GM23338 (cell line): Measurements from ENCODE around the gene SLC26A1. TPM values are rescaled to one million over a fixed set of nuclear protein-coding genes. Genes with fewer than 3 reads are reported as not detected.

ENCODE experiments used
- ATAC-seq: fragments of 200-7000 bp; cut with Tn5 transposase; 3 replicates; pipeline ENCODE4 v1.9.1; 2020
- DNase-seq: peaks from one replicate; pipeline ENCODE4 v3.0.0-alpha.2; 2015; ENCODE audit warnings: low spot score
- H2AFZ ChIP-seq: fragments of 200-600 bp; sonication (generic); 2 replicates; pipeline ENCODE4 v1.8.0; 2016; ENCODE audit warnings: antibody characterized with exemption, mild to moderate bottlenecking, moderate library complexity
- H3F3A ChIP-seq: fragments of 200-600 bp; sonication (generic); replicated peaks from 2 replicates; pipeline ENCODE4 v1.8.0; 2017; ENCODE audit warnings: antibody characterized with exemption, mixed run types, low read depth
- H3K27ac ChIP-seq: fragments of 200-600 bp; sonication (generic); 2 replicates; pipeline ENCODE4 v1.6.1; 2016; ENCODE audit warnings: low read depth
- H3K27me3 ChIP-seq: fragments of 200-600 bp; sonication (generic); 2 replicates; pipeline ENCODE4 v1.8.0; 2016; ENCODE audit warnings: mild to moderate bottlenecking, mixed run types, moderate library complexity; ENCODE audit not compliant: insufficient read depth
- H3K36me3 ChIP-seq: fragments of 200-600 bp; sonication (generic); 2 replicates; pipeline ENCODE4 v1.8.0; 2016; ENCODE audit warnings: mild to moderate bottlenecking; ENCODE audit not compliant: insufficient read depth
- H3K4me1 ChIP-seq: fragments of 200-600 bp; sonication (generic); 2 replicates; pipeline ENCODE4 v1.8.0; 2016; ENCODE audit warnings: mild to moderate bottlenecking, moderate library complexity; ENCODE audit not compliant: insufficient read depth
- H3K4me2 ChIP-seq: fragments of 200-600 bp; sonication (generic); 2 replicates; pipeline ENCODE4 v1.7.1; 2017; ENCODE audit warnings: mixed run types
- H3K4me3 ChIP-seq: fragments of 200-600 bp; sonication (generic); 2 replicates; pipeline ENCODE4 v1.6.1; 2016; ENCODE audit warnings: mixed run types
- H3K79me2 ChIP-seq: fragments of 200-600 bp; sonication (generic); replicated peaks from 2 replicates; pipeline ENCODE4 v1.8.0; 2017; ENCODE audit warnings: mild to moderate bottlenecking; ENCODE audit not compliant: insufficient read depth
- H3K9me2 ChIP-seq: fragments of 200-600 bp; sonication (generic); 2 replicates; pipeline ENCODE4 v1.8.0; 2017; ENCODE audit not compliant: insufficient read depth
- H4K20me1 ChIP-seq: fragments of 200-600 bp; sonication (generic); replicated peaks from 2 replicates; pipeline ENCODE4 v1.8.0; 2017; ENCODE audit warnings: mild to moderate bottlenecking; ENCODE audit not compliant: insufficient read depth
- H3K27ac Mint-ChIP-seq: 2 replicates; pipeline ENCODE4 v1.8.0; 2020; ENCODE audit warnings: inconsistent platforms, mild to moderate bottlenecking, moderate library complexity, mixed read lengths
- H3K27me3 Mint-ChIP-seq: 3 replicates; pipeline ENCODE4 v1.8.0; 2022; ENCODE audit warnings: low read depth, mild to moderate bottlenecking, moderate library complexity, mixed read lengths, inconsistent platforms; ENCODE audit not compliant: insufficient read depth, poor library complexity
- H3K36me3 Mint-ChIP-seq: 3 replicates; pipeline ENCODE4 v1.8.0; 2021; ENCODE audit warnings: low read depth, mild to moderate bottlenecking, inconsistent platforms, moderate library complexity, mixed read lengths
- H3K4me1 Mint-ChIP-seq: 3 replicates; pipeline ENCODE4 v1.8.0; 2020; ENCODE audit warnings: mild to moderate bottlenecking, inconsistent platforms, mixed read lengths
- H3K4me3 Mint-ChIP-seq: 3 replicates; pipeline ENCODE4 v1.8.0; 2021; ENCODE audit warnings: moderate library complexity, mild to moderate bottlenecking, inconsistent platforms, mixed read lengths
- H3K9me3 Mint-ChIP-seq: 3 replicates; pipeline ENCODE4 v1.8.0; 2020; ENCODE audit warnings: moderate library complexity, mild to moderate bottlenecking, inconsistent platforms, mixed read lengths
- CREB1 ChIP-seq: fragments of 250-450 bp; sonication (Bioruptor Pico); IDR thresholded peaks from 2 replicates; pipeline ENCODE4 v1.5.0; 2020; ENCODE audit warnings: low read depth, mild to moderate bottlenecking, moderate library complexity
- EZH2 ChIP-seq: fragments of 200-600 bp; sonication (generic); IDR thresholded peaks from one replicate; pipeline ENCODE4 v1.8.0; 2017; ENCODE audit warnings: antibody characterized with exemption, mild to moderate bottlenecking, low read depth; ENCODE audit not compliant: unreplicated experiment
- EZH2phosphoT487 ChIP-seq: fragments of 200-600 bp; sonication (generic); IDR thresholded peaks from one replicate; pipeline ENCODE4 v1.8.1; 2018; ENCODE audit warnings: antibody characterized with exemption; ENCODE audit not compliant: unreplicated experiment
- JUNB ChIP-seq: IDR thresholded peaks from one replicate; pipeline ENCODE4 v1.6.1; 2016; ENCODE audit warnings: antibody characterized with exemption; ENCODE audit not compliant: unreplicated experiment
- NANOG ChIP-seq: IDR thresholded peaks from 2 replicates; pipeline ENCODE4 v1.6.1; 2016; ENCODE audit warnings: antibody characterized with exemption, borderline replicate concordance
- POLR2AphosphoS5 ChIP-seq: IDR thresholded peaks from 2 replicates; pipeline ENCODE4 v1.6.1; 2016; ENCODE audit warnings: antibody characterized with exemption, low read depth
- STAT1 ChIP-seq: IDR thresholded peaks from one replicate; pipeline ENCODE4 v1.6.1; 2016; ENCODE audit warnings: antibody characterized with exemption; ENCODE audit not compliant: unreplicated experiment
- ZNF114 ChIP-seq: fragments of 250-450 bp; sonication (Bioruptor Pico); IDR thresholded peaks from 2 replicates; pipeline ENCODE4 v1.5.0; 2020; ENCODE audit warnings: mild to moderate bottlenecking, moderate library complexity
- ZNF331 ChIP-seq: fragments of 250-450 bp; sonication (Bioruptor Pico); IDR thresholded peaks from 2 replicates; pipeline ENCODE4 v1.5.0; 2020; ENCODE audit warnings: low read depth, mild to moderate bottlenecking, moderate library complexity
- polyA plus RNA-seq: library from polyadenylated mRNA; unstranded; fragments of >200 nt; fragmentation: Nextera tagmentation; extraction: Ambion mirVana; gene quantifications from 2 replicates; pipeline ENCODE4 v1.2.1, GENCODE V29; 2016
- total RNA-seq: library from RNA; depleted of rRNA; stranded (reverse); fragments of >200 nt; shearing (Covaris generic); gene quantifications from 2 replicates; pipeline ENCODE4 v1.2.3, GENCODE V29; 2014
- TF ChIP-seq, protein P1 (sequence below): IDR thresholded peaks from 2 replicates; pipeline ENCODE4 v1.6.1; 2016; ENCODE audit warnings: antibody characterized with exemption
- TF ChIP-seq, protein P2 (sequence below), 2 experiments: fragments of 200-600 bp in 1 of 2; sonication (generic) in 1 of 2; conservative IDR thresholded peaks; 2 replicates each; pipeline versions ENCODE4 v1.5.1 to v1.6.1; 2016 to 2017; ENCODE audit warnings: antibody characterized with exemption in 2 of 2, low read depth in 2 of 2, mild to moderate bottlenecking in 2 of 2, moderate library complexity in 1 of 2
- TF ChIP-seq, protein P3 (sequence below): IDR thresholded peaks from one replicate; pipeline ENCODE4 v1.6.1; 2018; ENCODE audit warnings: antibody characterized with exemption; ENCODE audit not compliant: unreplicated experiment
- TF ChIP-seq, protein P4 (sequence below): fragments of 250-450 bp; sonication (Bioruptor Pico); IDR thresholded peaks from 2 replicates; pipeline ENCODE4 v1.5.0; 2020; ENCODE audit warnings: mild to moderate bottlenecking, moderate library complexity

Gene SLC26A1
- total and polyA plus RNA-seq, 2 experiments from 2014 or later: 0.10 to 0.27 TPM

DNA sequence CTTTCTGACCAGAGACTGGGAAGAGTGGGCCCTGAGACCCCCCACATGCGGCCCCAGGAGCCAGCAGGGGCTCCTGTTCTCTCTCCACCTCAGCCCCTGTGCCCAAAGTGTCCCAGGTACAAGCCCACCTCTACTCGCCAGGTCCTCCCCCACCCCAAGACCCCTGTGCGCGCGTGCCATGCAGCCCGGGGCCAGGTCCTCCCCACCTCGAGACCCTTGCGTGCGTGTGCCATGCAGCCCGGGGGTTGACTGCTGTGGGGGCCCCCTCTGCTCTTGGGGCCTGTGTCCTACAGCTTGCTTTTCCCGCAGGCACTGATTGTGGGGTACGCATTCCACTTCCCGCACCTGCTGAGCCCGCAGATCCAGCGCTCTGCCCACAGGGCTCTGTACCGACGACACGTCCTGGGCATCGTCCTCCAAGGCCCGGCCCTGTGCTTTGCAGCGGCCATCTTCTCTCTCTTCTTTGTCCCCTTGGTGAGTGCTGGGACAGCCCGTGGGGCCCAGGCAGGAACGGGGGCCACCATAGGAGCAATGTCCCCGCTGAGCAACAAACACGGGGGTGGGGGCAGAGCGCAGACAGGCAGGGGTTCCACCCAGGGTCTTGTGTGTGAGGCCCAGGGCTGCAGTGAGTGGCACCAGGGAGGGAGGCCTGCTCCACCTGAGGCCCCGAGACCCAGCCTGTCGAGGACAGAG lies 40.2 kb downstream of the SLC26A1 start:
- H3K4me1 ChIP-seq: no peaks in the 10 kb centered on the region
- H3K27me3 Mint-ChIP-seq: peaks cover 5% of the 10 kb centered on the region
- H3K27ac Mint-ChIP-seq: no peak overlapping the region
- ATAC-seq (no peak), DNase-seq (no peak)
- H3K27ac ChIP-seq: no peak overlapping the region
- H3K9me2 ChIP-seq: no peaks in the 10 kb centered on the region
- no peaks in the 10 kb centered on the region for H3K36me3 ChIP-seq
- no peaks in the 10 kb centered on the region; the same call in 1 of the 2 replicates for H4K20me1 ChIP-seq
- no peaks in the 10 kb centered on the region for H3K79me2 ChIP-seq
- H2AFZ ChIP-seq: no peak overlapping the region
- no peaks in the 10 kb centered on the region; the same call in 2 of the 3 replicates for H3K36me3 Mint-ChIP-seq
- no peak overlapping the region for H3K4me2 ChIP-seq
- no peaks in the 10 kb centered on the region for H3K9me3 Mint-ChIP-seq
- TF ChIP-seq EZH2phosphoT487 (no peak), JUNB (no peak), ZNF331 (CRISPR knock-in tag) (no peak), POLR2AphosphoS5 (no peak), ZNF114 (CRISPR knock-in tag) (no peak), CREB1 (CRISPR knock-in tag) (no peak), EZH2 (no peak), STAT1 (no peak), NANOG (no peak)
- TF ChIP-seq, protein P1, sequence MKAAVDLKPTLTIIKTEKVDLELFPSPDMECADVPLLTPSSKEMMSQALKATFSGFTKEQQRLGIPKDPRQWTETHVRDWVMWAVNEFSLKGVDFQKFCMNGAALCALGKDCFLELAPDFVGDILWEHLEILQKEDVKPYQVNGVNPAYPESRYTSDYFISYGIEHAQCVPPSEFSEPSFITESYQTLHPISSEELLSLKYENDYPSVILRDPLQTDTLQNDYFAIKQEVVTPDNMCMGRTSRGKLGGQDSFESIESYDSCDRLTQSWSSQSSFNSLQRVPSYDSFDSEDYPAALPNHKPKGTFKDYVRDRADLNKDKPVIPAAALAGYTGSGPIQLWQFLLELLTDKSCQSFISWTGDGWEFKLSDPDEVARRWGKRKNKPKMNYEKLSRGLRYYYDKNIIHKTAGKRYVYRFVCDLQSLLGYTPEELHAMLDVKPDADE: no peak
- TF ChIP-seq, protein P2, sequence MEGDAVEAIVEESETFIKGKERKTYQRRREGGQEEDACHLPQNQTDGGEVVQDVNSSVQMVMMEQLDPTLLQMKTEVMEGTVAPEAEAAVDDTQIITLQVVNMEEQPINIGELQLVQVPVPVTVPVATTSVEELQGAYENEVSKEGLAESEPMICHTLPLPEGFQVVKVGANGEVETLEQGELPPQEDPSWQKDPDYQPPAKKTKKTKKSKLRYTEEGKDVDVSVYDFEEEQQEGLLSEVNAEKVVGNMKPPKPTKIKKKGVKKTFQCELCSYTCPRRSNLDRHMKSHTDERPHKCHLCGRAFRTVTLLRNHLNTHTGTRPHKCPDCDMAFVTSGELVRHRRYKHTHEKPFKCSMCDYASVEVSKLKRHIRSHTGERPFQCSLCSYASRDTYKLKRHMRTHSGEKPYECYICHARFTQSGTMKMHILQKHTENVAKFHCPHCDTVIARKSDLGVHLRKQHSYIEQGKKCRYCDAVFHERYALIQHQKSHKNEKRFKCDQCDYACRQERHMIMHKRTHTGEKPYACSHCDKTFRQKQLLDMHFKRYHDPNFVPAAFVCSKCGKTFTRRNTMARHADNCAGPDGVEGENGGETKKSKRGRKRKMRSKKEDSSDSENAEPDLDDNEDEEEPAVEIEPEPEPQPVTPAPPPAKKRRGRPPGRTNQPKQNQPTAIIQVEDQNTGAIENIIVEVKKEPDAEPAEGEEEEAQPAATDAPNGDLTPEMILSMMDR (conservative IDR thresholded peaks at IDR 0.05; ENCODE audit: low read depth in 2 of 2): no peak
- TF ChIP-seq, protein P3, sequence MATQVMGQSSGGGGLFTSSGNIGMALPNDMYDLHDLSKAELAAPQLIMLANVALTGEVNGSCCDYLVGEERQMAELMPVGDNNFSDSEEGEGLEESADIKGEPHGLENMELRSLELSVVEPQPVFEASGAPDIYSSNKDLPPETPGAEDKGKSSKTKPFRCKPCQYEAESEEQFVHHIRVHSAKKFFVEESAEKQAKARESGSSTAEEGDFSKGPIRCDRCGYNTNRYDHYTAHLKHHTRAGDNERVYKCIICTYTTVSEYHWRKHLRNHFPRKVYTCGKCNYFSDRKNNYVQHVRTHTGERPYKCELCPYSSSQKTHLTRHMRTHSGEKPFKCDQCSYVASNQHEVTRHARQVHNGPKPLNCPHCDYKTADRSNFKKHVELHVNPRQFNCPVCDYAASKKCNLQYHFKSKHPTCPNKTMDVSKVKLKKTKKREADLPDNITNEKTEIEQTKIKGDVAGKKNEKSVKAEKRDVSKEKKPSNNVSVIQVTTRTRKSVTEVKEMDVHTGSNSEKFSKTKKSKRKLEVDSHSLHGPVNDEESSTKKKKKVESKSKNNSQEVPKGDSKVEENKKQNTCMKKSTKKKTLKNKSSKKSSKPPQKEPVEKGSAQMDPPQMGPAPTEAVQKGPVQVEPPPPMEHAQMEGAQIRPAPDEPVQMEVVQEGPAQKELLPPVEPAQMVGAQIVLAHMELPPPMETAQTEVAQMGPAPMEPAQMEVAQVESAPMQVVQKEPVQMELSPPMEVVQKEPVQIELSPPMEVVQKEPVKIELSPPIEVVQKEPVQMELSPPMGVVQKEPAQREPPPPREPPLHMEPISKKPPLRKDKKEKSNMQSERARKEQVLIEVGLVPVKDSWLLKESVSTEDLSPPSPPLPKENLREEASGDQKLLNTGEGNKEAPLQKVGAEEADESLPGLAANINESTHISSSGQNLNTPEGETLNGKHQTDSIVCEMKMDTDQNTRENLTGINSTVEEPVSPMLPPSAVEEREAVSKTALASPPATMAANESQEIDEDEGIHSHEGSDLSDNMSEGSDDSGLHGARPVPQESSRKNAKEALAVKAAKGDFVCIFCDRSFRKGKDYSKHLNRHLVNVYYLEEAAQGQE: no peak
- TF ChIP-seq, protein P4, sequence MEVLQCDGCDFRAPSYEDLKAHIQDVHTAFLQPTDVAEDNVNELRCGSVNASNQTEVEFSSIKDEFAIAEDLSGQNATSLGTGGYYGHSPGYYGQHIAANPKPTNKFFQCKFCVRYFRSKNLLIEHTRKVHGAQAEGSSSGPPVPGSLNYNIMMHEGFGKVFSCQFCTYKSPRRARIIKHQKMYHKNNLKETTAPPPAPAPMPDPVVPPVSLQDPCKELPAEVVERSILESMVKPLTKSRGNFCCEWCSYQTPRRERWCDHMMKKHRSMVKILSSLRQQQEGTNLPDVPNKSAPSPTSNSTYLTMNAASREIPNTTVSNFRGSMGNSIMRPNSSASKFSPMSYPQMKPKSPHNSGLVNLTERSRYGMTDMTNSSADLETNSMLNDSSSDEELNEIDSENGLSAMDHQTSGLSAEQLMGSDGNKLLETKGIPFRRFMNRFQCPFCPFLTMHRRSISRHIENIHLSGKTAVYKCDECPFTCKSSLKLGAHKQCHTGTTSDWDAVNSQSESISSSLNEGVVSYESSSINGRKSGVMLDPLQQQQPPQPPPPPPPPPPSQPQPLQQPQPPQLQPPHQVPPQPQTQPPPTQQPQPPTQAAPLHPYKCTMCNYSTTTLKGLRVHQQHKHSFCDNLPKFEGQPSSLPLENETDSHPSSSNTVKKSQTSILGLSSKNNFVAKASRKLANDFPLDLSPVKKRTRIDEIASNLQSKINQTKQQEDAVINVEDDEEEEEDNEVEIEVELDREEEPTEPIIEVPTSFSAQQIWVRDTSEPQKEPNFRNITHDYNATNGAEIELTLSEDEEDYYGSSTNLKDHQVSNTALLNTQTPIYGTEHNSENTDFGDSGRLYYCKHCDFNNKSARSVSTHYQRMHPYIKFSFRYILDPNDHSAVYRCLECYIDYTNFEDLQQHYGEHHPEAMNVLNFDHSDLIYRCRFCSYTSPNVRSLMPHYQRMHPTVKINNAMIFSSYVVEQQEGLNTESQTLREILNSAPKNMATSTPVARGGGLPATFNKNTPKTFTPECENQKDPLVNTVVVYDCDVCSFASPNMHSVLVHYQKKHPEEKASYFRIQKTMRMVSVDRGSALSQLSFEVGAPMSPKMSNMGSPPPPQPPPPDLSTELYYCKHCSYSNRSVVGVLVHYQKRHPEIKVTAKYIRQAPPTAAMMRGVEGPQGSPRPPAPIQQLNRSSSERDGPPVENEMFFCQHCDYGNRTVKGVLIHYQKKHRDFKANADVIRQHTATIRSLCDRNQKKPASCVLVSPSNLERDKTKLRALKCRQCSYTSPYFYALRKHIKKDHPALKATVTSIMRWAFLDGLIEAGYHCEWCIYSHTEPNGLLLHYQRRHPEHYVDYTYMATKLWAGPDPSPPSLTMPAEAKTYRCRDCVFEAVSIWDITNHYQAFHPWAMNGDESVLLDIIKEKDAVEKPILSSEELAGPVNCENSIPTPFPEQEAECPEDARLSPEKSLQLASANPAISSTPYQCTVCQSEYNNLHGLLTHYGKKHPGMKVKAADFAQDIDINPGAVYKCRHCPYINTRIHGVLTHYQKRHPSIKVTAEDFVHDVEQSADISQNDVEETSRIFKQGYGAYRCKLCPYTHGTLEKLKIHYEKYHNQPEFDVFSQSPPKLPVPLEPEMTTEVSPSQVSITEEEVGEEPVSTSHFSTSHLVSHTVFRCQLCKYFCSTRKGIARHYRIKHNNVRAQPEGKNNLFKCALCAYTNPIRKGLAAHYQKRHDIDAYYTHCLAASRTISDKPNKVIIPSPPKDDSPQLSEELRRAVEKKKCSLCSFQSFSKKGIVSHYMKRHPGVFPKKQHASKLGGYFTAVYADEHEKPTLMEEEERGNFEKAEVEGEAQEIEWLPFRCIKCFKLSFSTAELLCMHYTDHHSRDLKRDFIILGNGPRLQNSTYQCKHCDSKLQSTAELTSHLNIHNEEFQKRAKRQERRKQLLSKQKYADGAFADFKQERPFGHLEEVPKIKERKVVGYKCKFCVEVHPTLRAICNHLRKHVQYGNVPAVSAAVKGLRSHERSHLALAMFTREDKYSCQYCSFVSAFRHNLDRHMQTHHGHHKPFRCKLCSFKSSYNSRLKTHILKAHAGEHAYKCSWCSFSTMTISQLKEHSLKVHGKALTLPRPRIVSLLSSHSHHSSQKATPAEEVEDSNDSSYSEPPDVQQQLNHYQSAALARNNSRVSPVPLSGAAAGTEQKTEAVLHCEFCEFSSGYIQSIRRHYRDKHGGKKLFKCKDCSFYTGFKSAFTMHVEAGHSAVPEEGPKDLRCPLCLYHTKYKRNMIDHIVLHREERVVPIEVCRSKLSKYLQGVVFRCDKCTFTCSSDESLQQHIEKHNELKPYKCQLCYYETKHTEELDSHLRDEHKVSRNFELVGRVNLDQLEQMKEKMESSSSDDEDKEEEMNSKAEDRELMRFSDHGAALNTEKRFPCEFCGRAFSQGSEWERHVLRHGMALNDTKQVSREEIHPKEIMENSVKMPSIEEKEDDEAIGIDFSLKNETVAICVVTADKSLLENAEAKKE (CRISPR knock-in tag): no peak
- H3F3A ChIP-seq: no peaks in the 10 kb centered on the region
- H3K4me1 Mint-ChIP-seq: peaks cover 5% of the 10 kb centered on the region; the same call in 2 of the 3 replicates
- H3K27me3 ChIP-seq: no peaks in the 10 kb centered on the region
- no peak overlapping the region for H3K4me3 ChIP-seq
- no peak overlapping the region for H3K4me3 Mint-ChIP-seq
